ENCODE results near the gene RPUSD2. TPM values are rescaled to one million over a fixed set of nuclear protein-coding genes. Genes with fewer than 3 reads are reported as not detected.

Gene RPUSD2
- total RNA-seq, 1 donor from 2014 or later = 18.6 TPM

GRCh38 chr15:40598672-40599071 lies 29.6 kb downstream of the RPUSD2 start:
- Mint-ChIP-seq H3K9me3 (no peaks in the 10 kb centered on the region), H3K27ac (no peak overlapping the region), H3K36me3 (ENCODE audit: low read depth) (peaks cover 10% of the 10 kb centered on the region), H3K4me3 (ENCODE audit: low read depth) (no peak overlapping the region), H3K4me1 (ENCODE audit: low read depth) (peaks cover 12% of the 10 kb centered on the region), H3K27me3 (ENCODE audit: low read depth) (no peaks in the 10 kb centered on the region)
- intact Hi-C loops (cut with micrococcal nuclease) = loop anchor here (10.0 kb wide), 2 partner anchors 96 to 166 kb away; partner anchors contain the start of genes C15orf62, GCHFR and RAD51
- no peak for DNase-seq (ENCODE audit: low spot score)

GRCh38 chr15:40600956-40601355 lies 31.9 kb downstream of the RPUSD2 start:
- Mint-ChIP-seq H3K36me3 (ENCODE audit: low read depth) (peaks cover 15% of the 10 kb centered on the region), H3K4me1 (ENCODE audit: low read depth) (peaks cover 3% of the 10 kb centered on the region), H3K27ac (no peak overlapping the region), H3K9me3 (no peaks in the 10 kb centered on the region), H3K27me3 (ENCODE audit: low read depth) (no peaks in the 10 kb centered on the region), H3K4me3 (ENCODE audit: low read depth) (no peak overlapping the region)
- intact Hi-C loops (cut with micrococcal nuclease) = no loop called here
- no peak for DNase-seq (ENCODE audit: low spot score)

- Mint-ChIP-seq H3K4me3 (ENCODE audit: low read depth) (no peak overlapping the region), H3K27ac (no peak overlapping the region), H3K36me3 (ENCODE audit: low read depth) (peaks cover 31% of the 10 kb centered on the region), H3K9me3 (no peaks in the 10 kb centered on the region), H3K4me1 (ENCODE audit: low read depth) (peaks cover 3% of the 10 kb centered on the region), H3K27me3 (ENCODE audit: low read depth) (no peaks in the 10 kb centered on the region)
- intact Hi-C loops (cut with micrococcal nuclease) = no loop called here
- DNase-seq (ENCODE audit: low spot score) = no peak
Observed at GRCh38 chr15:40603935-40604334, 34.8 kb downstream of the RPUSD2 start.

GRCh38 chr15:40613080-40613479 lies 44.0 kb downstream of the RPUSD2 start:
- no peak overlapping the region for H3K27ac Mint-ChIP-seq
- DNase-seq (ENCODE audit: low spot score) = no peak
- no peaks in the 10 kb centered on the region for H3K4me1 Mint-ChIP-seq (ENCODE audit: low read depth)
- H3K36me3 Mint-ChIP-seq (ENCODE audit: low read depth) = peaks cover 37% of the 10 kb centered on the region
- no peaks in the 10 kb centered on the region for H3K27me3 Mint-ChIP-seq (ENCODE audit: low read depth)
- intact Hi-C loops (cut with micrococcal nuclease) = no loop called here
- no peak overlapping the region for H3K4me3 Mint-ChIP-seq (ENCODE audit: low read depth)
- no peaks in the 10 kb centered on the region for H3K9me3 Mint-ChIP-seq

- intact Hi-C loops (cut with micrococcal nuclease) = no loop called here
- no peaks in the 10 kb centered on the region for H3K9me3 Mint-ChIP-seq
- no peak for DNase-seq (ENCODE audit: low spot score)
- no peak overlapping the region for H3K27ac Mint-ChIP-seq
- H3K4me1 Mint-ChIP-seq (ENCODE audit: low read depth) = no peaks in the 10 kb centered on the region
- no peaks in the 10 kb centered on the region for H3K27me3 Mint-ChIP-seq (ENCODE audit: low read depth)
- no peak overlapping the region for H3K4me3 Mint-ChIP-seq (ENCODE audit: low read depth)
- H3K36me3 Mint-ChIP-seq (ENCODE audit: low read depth) = peaks cover 51% of the 10 kb centered on the region
Observed at GRCh38 chr15:40618023-40618422, 48.9 kb downstream of the RPUSD2 start.

- intact Hi-C loops (cut with micrococcal nuclease) = no loop called here
- Mint-ChIP-seq H3K27me3 (ENCODE audit: low read depth) (no peaks in the 10 kb centered on the region), H3K36me3 (ENCODE audit: low read depth) (peaks cover 58% of the 10 kb centered on the region), H3K4me3 (ENCODE audit: low read depth) (no peak overlapping the region), H3K4me1 (ENCODE audit: low read depth) (no peaks in the 10 kb centered on the region), H3K27ac (no peak overlapping the region), H3K9me3 (no peaks in the 10 kb centered on the region)
- DNase-seq (ENCODE audit: low spot score) = no peak
Observed at GRCh38 chr15:40618906-40619305, 49.8 kb downstream of the RPUSD2 start.

GRCh38 chr15:40623361-40623760 lies 54.3 kb downstream of the RPUSD2 start:
- Mint-ChIP-seq H3K27ac (no peak overlapping the region), H3K9me3 (no peaks in the 10 kb centered on the region), H3K27me3 (ENCODE audit: low read depth) (no peaks in the 10 kb centered on the region), H3K36me3 (ENCODE audit: low read depth) (peaks cover 61% of the 10 kb centered on the region), H3K4me3 (ENCODE audit: low read depth) (no peak overlapping the region), H3K4me1 (ENCODE audit: low read depth) (no peaks in the 10 kb centered on the region)
- DNase-seq (ENCODE audit: low spot score) = no peak
- intact Hi-C loops (cut with micrococcal nuclease) = no loop called here

Other genes starting within 250 kb of the RPUSD2 start
- gene INAFM2, start 245.6 kb upstream of the RPUSD2 start, total RNA-seq = 16.7 and 17.9 TPM in 2 replicates
- gene CCDC9B, start 228.4 kb upstream of the RPUSD2 start, total RNA-seq = 0.34 and 0.41 TPM in 2 replicates
- not detected in 2 replicates for gene PHGR1, start 218.3 kb upstream of the RPUSD2 start, total RNA-seq
- 0.05 and 0.39 TPM in 2 replicates for gene DISP2, start 211.1 kb upstream of the RPUSD2 start, total RNA-seq
- gene KNSTRN, start 186.6 kb upstream of the RPUSD2 start, total RNA-seq = 48.1 and 49.9 TPM in 2 replicates
- 75.2 and 79.4 TPM in 2 replicates for gene IVD, start 163.5 kb upstream of the RPUSD2 start, total RNA-seq
- 26.5 and 26.7 TPM in 2 replicates for gene BAHD1, start 128.3 kb upstream of the RPUSD2 start, total RNA-seq
- gene CHST14, start 98.3 kb upstream of the RPUSD2 start, total RNA-seq = 11.8 and 12.2 TPM in 2 replicates
- gene CCDC32, start 4.3 kb upstream of the RPUSD2 start, total RNA-seq = 32.7 and 34.0 TPM in 2 replicates
- gene KNL1, start 24.9 kb downstream of the RPUSD2 start, total RNA-seq = 30.6 and 30.8 TPM in 2 replicates
- 51.4 and 53.8 TPM in 2 replicates for gene RAD51, start 125.9 kb downstream of the RPUSD2 start, total RNA-seq
- 28.3 and 30.6 TPM in 2 replicates for gene RMDN3, start 186.0 kb downstream of the RPUSD2 start, total RNA-seq
- gene GCHFR, start 194.8 kb downstream of the RPUSD2 start, total RNA-seq = 43.7 and 44.7 TPM in 2 replicates
- 0.48 and 0.76 TPM in 2 replicates for gene C15orf62, start 200.7 kb downstream of the RPUSD2 start, total RNA-seq
- gene ZFYVE19, start 237.8 kb downstream of the RPUSD2 start, total RNA-seq = 37.6 and 39.3 TPM in 2 replicates
- 44.4 and 48.0 TPM in 2 replicates for gene DNAJC17, start 238.2 kb downstream of the RPUSD2 start, total RNA-seq